Heart right ventricle (tissue), 16 donors: ENCODE results near the gene KRTAP10-9. TPM values are rescaled to one million over a fixed set of nuclear protein-coding genes. Genes with fewer than 3 reads are reported as not detected.
"Not testable (repeated sequence)": the region's sequence is repeated elsewhere in the genome, so short reads cannot be mapped to it uniquely, and the experiment has no call there.

Experiments
- ATAC-seq, 8 donors: fragments of 200-7000 bp; cut with Tn5 transposase; one replicate each; pipeline ENCODE4 v1.9.1; 2020; ENCODE audit warnings: mild to moderate bottlenecking in 8 of 8, moderate library complexity in 8 of 8, moderate number of reproducible peaks in 1 of 8
- DNase-seq, 2 donors: peaks; one replicate each; pipeline ENCODE4 v3.0.0-alpha.2; 2020
- H3K27ac ChIP-seq, 10 donors: fragments of 200-600 bp; sonication (generic) in 2 of 10; one replicate each; pipeline versions ENCODE4 v1.5.0 to v1.8.0; 2020 to 2022; ENCODE audit warnings: mild to moderate bottlenecking in 3 of 10
- H3K27me3 ChIP-seq, 7 donors: fragments of 200-600 bp; one replicate each; pipeline ENCODE4 v1.8.0; 2021 to 2022; ENCODE audit warnings: mild to moderate bottlenecking in 2 of 7
- H3K36me3 ChIP-seq, 9 donors: fragments of 200-600 bp; sonication (generic) in 1 of 9; one replicate each; pipeline versions ENCODE4 v1.5.0 to v1.8.0; 2020 to 2022; ENCODE audit warnings: mild to moderate bottlenecking in 2 of 9
- H3K4me1 ChIP-seq, 9 donors: fragments of 200-600 bp; sonication (generic) in 1 of 9; one replicate each; pipeline versions ENCODE4 v1.5.0 to v1.8.0; 2020 to 2022; ENCODE audit warnings: mild to moderate bottlenecking in 4 of 9
- H3K4me3 ChIP-seq, 10 donors: fragments of 200-600 bp; sonication (generic) in 2 of 10; one replicate each; pipeline versions ENCODE4 v1.5.0 to v1.8.0; 2020 to 2022; ENCODE audit warnings: mild to moderate bottlenecking in 7 of 10, moderate library complexity in 2 of 10
- H3K9me3 ChIP-seq, 11 donors: fragments of 200-600 bp in 10 of 11; sonication (generic) in 2 of 11; one replicate each; pipeline versions ENCODE4 v1.5.0 to v1.8.0; 2013 to 2022; ENCODE audit warnings: mild to moderate bottlenecking in 2 of 11, control low read depth in 1 of 11, moderate library complexity in 1 of 11
- CTCF ChIP-seq, 9 donors: fragments of 200-600 bp; sonication (generic) in 2 of 9; IDR thresholded peaks; one replicate each; pipeline versions ENCODE4 v1.5.0 to v1.8.0; 2021 to 2022; ENCODE audit warnings: antibody characterized with exemption in 9 of 9, mild to moderate bottlenecking in 5 of 9, moderate library complexity in 1 of 9
- WGBS, 2 donors: extraction: QIAGEN DNeasy Blood & Tissue Kit; methylation state at CpG; one replicate each; pipeline ENCODE4 v1.1.7; 2013; ENCODE audit warnings: inconsistent platforms in 1 of 2; 5-methylcytosine and 5-hydroxymethylcytosine counted together
- intact Hi-C, 10 donors: fragments of 100-400 bp; cut with DNase I; formaldehyde crosslinking; loops; one replicate each; pipeline versions ENCODE4 v1.11.1 to v1.14.2; 2022
- polyA plus RNA-seq, 2 donors: library from polyadenylated mRNA; stranded (reverse); fragments of 200-250 nt; gene quantifications; one replicate each; pipeline ENCODE4 v1.2.3, GENCODE V29; 2013
- total RNA-seq, 10 donors: library from RNA; stranded (reverse); fragmentation: NEBNext Ultra II Directional in 3 of 10; extraction: Animal tissue kit (Norgen Biotek cat#: 25700) in 3 of 10; gene quantifications; one replicate each; pipeline versions ENCODE4 v1.2.1 to v1.2.4, GENCODE V29; 2021 to 2023
- donor health status: Arrhythmogenic right ventricular cardiomyopathy.
- donor health status: ischemic (EF 13 %, LVEDD 7.1; RV severe dilation, severe dysfunction).
- donor health status: healthy with polysubstance abuse.
- donor health status: DM: no; HTN: yes; CAD: no.
- donor health status: DM: no; HTN: no; CAD: no.
- donor health status: ischemic (EF 25% LVEDD 6.9; RV normal size, moderate dysfunction).
- donor health status: ischemic (EF 25% LVEDD 5.7; RV mildly dilated, moderate dysfunction).
- donor health status: healthy.
- donor health status: DM: yes; HTN: yes; CAD: no.
- donor health status: Ischemic cardiomyopathy.
- donor health status: ischemic (EF 35%, LVEDD 5.7; RV mildly dilated, moderate dysfunction).
- donor health status: nonischemic (EF 11% LVEDD 7.7; RV severe dilation, severe dysfunction).
- donor health status: DM: yes; HTN: yes; CAD: no.
- donor health status: PGD.
- donor health status: ischemic (EF 29% LVEDD 5.4; RV normal size, mild dysfunction).
- donor health status: nonischemic (EF 23%, LVEDD 6.1; RV moderate dilation, normal function).

The KRTAP10-9 gene
- total and polyA plus RNA-seq, 12 donors, result not detected

- 77 to 79% methylated on average over 7 of the region's 7 CpGs for WGBS, 2 donors
- no peak overlapping the region for H3K27ac ChIP-seq
- H3K27me3 ChIP-seq, result peaks cover 0 to 31% (median 0%) of the 10 kb centered on the region in 7 donors
- no peak overlapping the region for H3K4me3 ChIP-seq
- ATAC-seq (peak in 1 of 8 donors; percentile 59), DNase-seq (no peak)
- intact Hi-C loops, result loop anchor here in 1 of 10 donors (10.0 kb wide), 1 partner anchor 159 kb away; no protein-coding TSS in a partner anchor
- H3K36me3 ChIP-seq, result no peaks in the 10 kb centered on the region
- no peak for TF ChIP-seq CTCF (IDR thresholded peaks at IDR 0.05)
- H3K9me3 ChIP-seq, result peaks cover 0 to 44% (median 15%) of the 10 kb centered on the region in 11 donors
- peaks cover 0 to 7% (median 0%) of the 10 kb centered on the region in 9 donors for H3K4me1 ChIP-seq
These were observed 1.1 kb upstream of the KRTAP10-9 start for GRCh38 chr21:44625756-44626155.

GRCh38 chr21:44626262-44626661, 631 bp upstream of the KRTAP10-9 start:
- H3K36me3 ChIP-seq, result no peaks in the 10 kb centered on the region
- intact Hi-C loops, result loop anchor here in 1 of 10 donors (10.0 kb wide), 1 partner anchor 159 kb away; no protein-coding TSS in a partner anchor
- peak in 2 of 8 donors; percentile 23 to 36 for ATAC-seq
- H3K9me3 ChIP-seq, result peaks cover 0 to 44% (median 16%) of the 10 kb centered on the region in 11 donors
- no peak overlapping the region for H3K27ac ChIP-seq
- 75 to 76% methylated on average over 10 of the region's 10 CpGs for WGBS, 2 donors
- no peak overlapping the region for H3K4me3 ChIP-seq
- DNase-seq, result no peak
- peaks cover 0 to 7% (median 0%) of the 10 kb centered on the region in 9 donors for H3K4me1 ChIP-seq
- peaks cover 0 to 31% (median 0%) of the 10 kb centered on the region in 7 donors for H3K27me3 ChIP-seq
- no peak for TF ChIP-seq CTCF (IDR thresholded peaks at IDR 0.05)

GRCh38 chr21:44627181-44627822, 409 bp downstream of the KRTAP10-9 start:
- Histone ChIP-seq H3K9me3 (peaks cover 0 to 55% (median 27%) of the 10 kb centered on the region in 11 donors), H3K27me3 (peaks cover 0 to 31% (median 0%) of the 10 kb centered on the region in 7 donors)
- not testable (repeated sequence) for H3K27ac ChIP-seq, DNase-seq, H3K4me1 ChIP-seq, ATAC-seq, H3K36me3 ChIP-seq, H3K4me3 ChIP-seq
- intact Hi-C loops, result loop anchor here in 1 of 10 donors (10.0 kb wide), 1 partner anchor 157 kb away; no protein-coding TSS in a partner anchor
- 75 to 84% methylated on average over 15 to 17 of the region's 20 CpGs for WGBS, 2 donors

- peak in 2 of 8 donors; percentile 27 to 49 for ATAC-seq
- H3K36me3 ChIP-seq, H3K27ac ChIP-seq, H3K4me3 ChIP-seq, H3K4me1 ChIP-seq, DNase-seq: not testable (repeated sequence)
- intact Hi-C loops, result loop anchor here in 1 of 10 donors (10.0 kb wide), 1 partner anchor 157 kb away; no protein-coding TSS in a partner anchor
- H3K9me3 ChIP-seq, result peaks cover 0 to 55% (median 32%) of the 10 kb centered on the region in 11 donors
- WGBS, 2 donors, result 41 to 48% methylated on average over 13 to 14 of the region's 15 CpGs
- H3K27me3 ChIP-seq, result peaks cover 0 to 31% (median 0%) of the 10 kb centered on the region in 7 donors
These were observed 939 bp downstream of the KRTAP10-9 start for GRCh38 chr21:44627831-44628233.

- DNase-seq (no peak), ATAC-seq (peak in 3 of 8 donors; percentile 43 to 67 (median 53))
- WGBS, 2 donors, result 47 to 56% methylated on average over 18 of the region's 18 CpGs
- TF ChIP-seq CTCF (IDR thresholded peaks at IDR 0.05), result no peak
- Histone ChIP-seq H3K27me3 (peaks cover 0 to 31% (median 0%) of the 10 kb centered on the region in 7 donors), H3K4me3 (no peak overlapping the region), H3K27ac (no peak overlapping the region), H3K9me3 (peaks cover 0 to 51% (median 22%) of the 10 kb centered on the region in 11 donors), H3K4me1 (peaks cover 0 to 7% (median 0%) of the 10 kb centered on the region in 9 donors), H3K36me3 (no peaks in the 10 kb centered on the region)
- intact Hi-C loops, result loop anchor here in 1 of 10 donors (10.0 kb wide), 1 partner anchor 156 kb away; no protein-coding TSS in a partner anchor
These were observed 2.0 kb downstream of the KRTAP10-9 start for GRCh38 chr21:44628707-44629391.
